IMR-90 (cell line): ENCODE measurements around the gene TMEM52B. TPM values are rescaled to one million over a fixed set of nuclear protein-coding genes. Genes with fewer than 3 reads are reported as not detected.

ENCODE experiments used
- ATAC-seq: fragments of 200-7000 bp; cut with Tn5 transposase; 2 replicates; pipeline ENCODE4 v1.9.1; 2020; ENCODE audit warnings: low read depth, mild to moderate bottlenecking, moderate library complexity
- BruUV-seq: library from RNA; stranded (reverse); fragments of 400-500 nt; replicated peaks from 2 replicates; lab custom pipeline; 2021; lab: Mats Ljungman, UMichigan
- CTCF ChIA-PET: fragments of 300-600 bp; formaldehyde crosslinking; extraction: SDS; loops from one replicate; lab custom pipeline; 2021; ENCODE audit warnings: antibody characterized with exemption; lab: Yijun Ruan, JAX
- POLR2A ChIA-PET: fragments of 300-600 bp; sonication (Branson Sonifier 250); formaldehyde crosslinking; loops from one replicate; lab custom pipeline; 2022; ENCODE audit warnings: antibody characterized with exemption; ENCODE audit not compliant: unreplicated experiment; lab: Charles Lee
- DNase-seq: peaks from one replicate; pipeline ENCODE4 v3.0.0; 2013
- H2AFZ ChIP-seq: replicated peaks from 2 replicates; pipeline ENCODE3; 2013; ENCODE audit warnings: low read length, mild to moderate bottlenecking; ENCODE audit not compliant: poor library complexity
- H2AK5ac ChIP-seq: 2 replicates; pipeline ENCODE4 v1.6.1; 2013; ENCODE audit warnings: low read depth, low read length, inconsistent platforms
- H2AK9ac ChIP-seq: replicated peaks from 2 replicates; pipeline ENCODE3; 2013; ENCODE audit warnings: mild to moderate bottlenecking, low read depth, low read length, moderate library complexity; ENCODE audit not compliant: poor library complexity
- H2BK120ac ChIP-seq: 2 replicates; pipeline ENCODE4 v1.6.1; 2013; ENCODE audit warnings: low read depth, low read length, inconsistent platforms
- H2BK15ac ChIP-seq: 3 replicates; pipeline ENCODE4 v1.6.1; 2013; ENCODE audit warnings: low read depth, low read length, inconsistent platforms
- H2BK20ac ChIP-seq: 2 replicates; pipeline ENCODE4 v1.6.1; 2013; ENCODE audit warnings: low read depth, mild to moderate bottlenecking, inconsistent platforms, low read length, moderate library complexity
- H2BK5ac ChIP-seq: 2 replicates; pipeline ENCODE4 v1.6.1; 2013; ENCODE audit warnings: mild to moderate bottlenecking, low read depth, low read length, inconsistent platforms; ENCODE audit not compliant: poor library complexity, severe bottlenecking
- H3K14ac ChIP-seq: replicated peaks from 2 replicates; pipeline ENCODE4 v1.6.1; 2013; ENCODE audit warnings: low read depth, low read length, inconsistent platforms
- H3K18ac ChIP-seq: 2 replicates; pipeline ENCODE4 v1.6.1; 2013; ENCODE audit warnings: low read depth, low read length, control low read depth
- H3K23ac ChIP-seq: 2 replicates; pipeline ENCODE4 v1.6.1; 2013; ENCODE audit warnings: low read depth, low read length, inconsistent platforms
- H3K27ac ChIP-seq: 2 replicates; pipeline ENCODE4 v1.5.1; 2013; ENCODE audit warnings: mild to moderate bottlenecking, control low read depth, low read length; ENCODE audit not compliant: insufficient read depth
- H3K27me3 ChIP-seq: 2 replicates; pipeline ENCODE4 v1.6.1; 2013; ENCODE audit warnings: low read length; ENCODE audit not compliant: control insufficient read depth, insufficient read depth
- H3K36me3 ChIP-seq: 2 replicates; pipeline ENCODE4 v1.6.1; 2013; ENCODE audit warnings: low read length, mixed read lengths; ENCODE audit not compliant: control insufficient read depth, insufficient read depth
- H3K4ac ChIP-seq: 2 replicates; pipeline ENCODE4 v1.6.1; 2013; ENCODE audit warnings: low read depth, low read length, inconsistent platforms
- H3K4me1 ChIP-seq: 2 replicates; pipeline ENCODE4 v1.6.1; 2013; ENCODE audit warnings: low read length, mixed read lengths; ENCODE audit not compliant: control insufficient read depth, insufficient read depth
- H3K4me2 ChIP-seq: 2 replicates; pipeline ENCODE4 v1.6.1; 2013; ENCODE audit warnings: low read depth, mild to moderate bottlenecking, control low read depth, low read length, moderate library complexity
- H3K4me3 ChIP-seq: 2 replicates; pipeline ENCODE4 v1.5.1; 2013; ENCODE audit warnings: low read depth, mild to moderate bottlenecking, control low read depth, low read length, moderate library complexity; ENCODE audit not compliant: insufficient read depth
- H3K56ac ChIP-seq: 2 replicates; pipeline ENCODE4 v1.6.1; 2013; ENCODE audit warnings: low read length, inconsistent platforms; ENCODE audit not compliant: insufficient read depth; ENCODE audit errors: extremely low read depth
- H3K79me1 ChIP-seq, 2 experiments: 2 replicates each; pipeline ENCODE4 v1.6.1; 2013; ENCODE audit warnings: low read length in 2 of 2, inconsistent platforms in 1 of 2, low read depth in 1 of 2
- H3K9ac ChIP-seq: 2 replicates; pipeline ENCODE4 v1.6.1; 2013; ENCODE audit warnings: low read depth, low read length, control low read depth
- H3K9me1 ChIP-seq: 2 replicates; pipeline ENCODE4 v1.6.1; 2013; ENCODE audit warnings: low read length, inconsistent platforms; ENCODE audit not compliant: insufficient read depth
- H3K9me3 ChIP-seq: 2 replicates; pipeline ENCODE4 v1.6.1; 2013; ENCODE audit warnings: low read length; ENCODE audit not compliant: control insufficient read depth, insufficient read depth
- H4K20me1 ChIP-seq: 2 replicates; pipeline ENCODE4 v1.6.1; 2013; ENCODE audit warnings: low read length, inconsistent platforms; ENCODE audit not compliant: insufficient read depth
- H4K5ac ChIP-seq: 2 replicates; pipeline ENCODE4 v1.6.1; 2013; ENCODE audit warnings: mild to moderate bottlenecking, low read depth, low read length, control low read depth
- H4K8ac ChIP-seq, 2 experiments: 2 replicates each; pipeline ENCODE4 v1.6.1; 2013; ENCODE audit warnings: low read depth in 2 of 2, low read length in 2 of 2, control low read depth in 1 of 2, inconsistent platforms in 1 of 2
- H4K91ac ChIP-seq: 2 replicates; pipeline ENCODE4 v1.6.1; 2013; ENCODE audit warnings: low read depth, low read length, inconsistent platforms; ENCODE audit not compliant: insufficient read depth
- BHLHE40 ChIP-seq: fragments of 150-350 bp; IDR thresholded peaks from 2 replicates; pipeline ENCODE4 v1.6.1; 2016; ENCODE audit warnings: mild to moderate bottlenecking, low read depth, low read length
- CEBPB ChIP-seq: IDR thresholded peaks from 2 replicates; pipeline ENCODE4 v1.6.1; 2012; ENCODE audit warnings: low read depth, low read length, improper control_type of control experiment
- FOS ChIP-seq: fragments of 150-350 bp; IDR thresholded peaks from 2 replicates; pipeline ENCODE4 v1.6.1; 2016; ENCODE audit warnings: low read depth, low read length
- MAZ ChIP-seq: IDR thresholded peaks from 2 replicates; pipeline ENCODE4 v1.6.1; 2012; ENCODE audit warnings: low read depth, mild to moderate bottlenecking, low read length, improper control_type of control experiment, moderate library complexity, borderline replicate concordance
- MXI1 ChIP-seq: IDR thresholded peaks from 2 replicates; pipeline ENCODE4 v1.6.1; 2012; ENCODE audit warnings: low read depth, mild to moderate bottlenecking, low read length, moderate library complexity, borderline replicate concordance
- NFE2L2 ChIP-seq: fragments of 150-350 bp; IDR thresholded peaks from 2 replicates; pipeline ENCODE4 v1.6.1; 2016; ENCODE audit warnings: low read depth, mild to moderate bottlenecking, low read length
- POLR2A ChIP-seq: IDR thresholded peaks from 2 replicates; pipeline ENCODE4 v1.6.1; 2012; ENCODE audit warnings: mild to moderate bottlenecking, low read depth, low read length
- RFX5 ChIP-seq: IDR thresholded peaks from 2 replicates; pipeline ENCODE4 v1.8.0; 2012; ENCODE audit warnings: low read depth, mild to moderate bottlenecking, low read length, moderate library complexity
- SMC3 ChIP-seq: fragments of 150-350 bp; IDR thresholded peaks from 2 replicates; pipeline ENCODE4 v1.6.1; 2016; ENCODE audit warnings: low read depth, mild to moderate bottlenecking, antibody characterized with exemption, low read length, moderate library complexity
- WGBS, 2 experiments: methylation state at CpG; one replicate each; pipeline versions ENCODE4 v1.1.5 to v1.1.7; 2013; ENCODE audit warnings: missing lambda C conversion rate in 2 of 2; ENCODE audit not compliant: insufficient read length in 1 of 2; ENCODE audit errors: extremely low coverage in 2 of 2; 5-methylcytosine and 5-hydroxymethylcytosine counted together
- dilution Hi-C: fragments of 300-500 bp; cut with HindIII; formaldehyde crosslinking; loops from one replicate; pipeline ENCODE4 v1.14.3; 2018; ENCODE audit warnings: low sequenced_read_pairs; ENCODE audit not compliant: unreplicated experiment
- in situ Hi-C: fragments of 300-500 bp; cut with MboI; formaldehyde crosslinking; loops from 3 replicates; pipeline ENCODE4 v1.14.3; 2019; ENCODE audit warnings: low sequenced_read_pairs, inconsistent platforms, mixed read lengths
- intact Hi-C: fragments of 100-400 bp; cut with micrococcal nuclease; formaldehyde crosslinking; loops from 2 replicates; pipeline ENCODE4 v1.10.0; 2022
- polyA plus RNA-seq, 3 experiments: library from polyadenylated mRNA; depleted of rRNA; stranded (reverse); fragments of >200 nt; gene quantifications; 2 replicates each; pipeline ENCODE4 v1.2.3, GENCODE V29; 2012; ENCODE audit warnings: low replicate concordance in 1 of 3
- total RNA-seq: library from RNA; depleted of rRNA; stranded (reverse); fragments of >200 nt; gene quantifications from 2 replicates; pipeline ENCODE4 v1.2.3, GENCODE V29; 2012

TMEM52B gene
- total and polyA plus RNA-seq, 2 of the 4 experiments (the other 2 are of a cell fraction): 2.0 to 3.6 TPM

- intact Hi-C loops (loop anchor here (2.0 to 5.0 kb wide), 3 partner anchors 96 to 438 kb away; partner anchors contain the start of gene STYK1), in situ Hi-C loops (loop anchor here (5.0 to 10.0 kb wide), 2 partner anchors 328 to 516 kb away; no protein-coding TSS in a partner anchor), dilution Hi-C loops (no loop called here)
- no peak overlapping the region for H3K4me3 ChIP-seq
- no peak overlapping the region for H3K27ac ChIP-seq
- peaks cover 5% of the 10 kb centered on the region for H3K36me3 ChIP-seq
- no peak overlapping the region for H3K23ac ChIP-seq
- no peak overlapping the region for H2BK15ac ChIP-seq
- no peaks in the 10 kb centered on the region for H3K9me1 ChIP-seq
- no peak for ATAC-seq
- no peak overlapping the region for H4K91ac ChIP-seq
- TF ChIP-seq CEBPB (no peak), SMC3 (no peak), NFE2L2 (no peak), MAZ (no peak), FOS (no peak), POLR2A (no peak), RFX5 (no peak), BHLHE40 (no peak), MXI1 (no peak)
- no peak overlapping the region for H2AFZ ChIP-seq
- H3K79me1 ChIP-seq: no peaks in the 10 kb centered on the region
- H3K9ac ChIP-seq: no peak overlapping the region
- H3K56ac ChIP-seq: no peak overlapping the region
- no peak overlapping the region for H2AK5ac ChIP-seq
- no peaks in the 10 kb centered on the region for H4K20me1 ChIP-seq
- WGBS, 2 experiments: no CpG with 5 or more reads among the region's 1 CpG
- H3K14ac ChIP-seq: no peak overlapping the region
- no TSS peak for BruUV-seq
- POLR2A ChIA-PET: no interaction called here
- CTCF ChIA-PET: interaction anchor here (1.5 kb wide), 1 partner anchor 324 kb away, joined by 8 read pairs; no protein-coding TSS in a partner anchor
- no peak overlapping the region for H4K8ac ChIP-seq
- no peak overlapping the region for H3K4me2 ChIP-seq
- no peak overlapping the region for H4K5ac ChIP-seq
- DNase-seq: no peak
- H3K4ac ChIP-seq: no peak overlapping the region
- no peak overlapping the region for H2BK20ac ChIP-seq
- no peak overlapping the region for H2BK120ac ChIP-seq
- no peak overlapping the region for H3K18ac ChIP-seq
- H2AK9ac ChIP-seq: no peak overlapping the region
- H3K27me3 ChIP-seq: no peaks in the 10 kb centered on the region; the same call in 1 of the 2 replicates
- H2BK5ac ChIP-seq: no peak overlapping the region
- H3K4me1 ChIP-seq: peaks cover 1% of the 10 kb centered on the region; the same call in 1 of the 2 replicates
- H3K9me3 ChIP-seq: peaks cover 7% of the 10 kb centered on the region
Observed at GRCh38 chr12:10236720-10237119, 57.9 kb downstream of the TMEM52B start.
